Suprapubic skin (tissue), 4 donors: ENCODE results near the gene MKLN1. TPM values are rescaled to one million over a fixed set of nuclear protein-coding genes. Genes with fewer than 3 reads are reported as not detected.

Experiments used
- DNase-seq, 2 donors: peaks; one replicate each; pipeline ENCODE4 v3.0.0-alpha.2; 2019; ENCODE audit warnings: low spot score in 2 of 2
- H3K27ac ChIP-seq: fragments of 200-600 bp; sonication (generic); one replicate; pipeline ENCODE4 v1.5.1; 2019
- H3K27me3 ChIP-seq: fragments of 200-600 bp; sonication (generic); one replicate; pipeline ENCODE4 v1.5.1; 2019
- H3K36me3 ChIP-seq: fragments of 200-600 bp; sonication (generic); one replicate; pipeline ENCODE4 v1.5.1; 2019
- H3K4me1 ChIP-seq: fragments of 200-600 bp; sonication (generic); one replicate; pipeline ENCODE4 v1.5.1; 2019
- H3K4me3 ChIP-seq: fragments of 200-600 bp; sonication (generic); one replicate; pipeline ENCODE4 v1.5.1; 2019; ENCODE audit warnings: mild to moderate bottlenecking
- H3K9me3 ChIP-seq: fragments of 200-600 bp; sonication (generic); one replicate; pipeline ENCODE4 v1.5.1; 2019
- CTCF ChIP-seq, 2 donors: fragments of 200-600 bp in 1 of 2; fragments of 450-650 bp in 1 of 2; sonication (generic) in 1 of 2; IDR thresholded peaks; one replicate each; pipeline ENCODE4 v1.5.1; 2016 to 2019; ENCODE audit warnings: antibody characterized with exemption in 2 of 2, mild to moderate bottlenecking in 1 of 2, moderate library complexity in 1 of 2
- EP300 ChIP-seq: sonication (generic); formaldehyde crosslinking; IDR thresholded peaks from one replicate; pipeline ENCODE4 v1.6.1; 2017; ENCODE audit warnings: antibody characterized with exemption
- POLR2A ChIP-seq, 2 donors: fragments of 450-650 bp; IDR thresholded peaks; one replicate each; pipeline ENCODE4 v1.6.1; 2017; ENCODE audit warnings: antibody characterized with exemption in 2 of 2, mild to moderate bottlenecking in 2 of 2, moderate library complexity in 2 of 2
- POLR2AphosphoS5 ChIP-seq, 3 donors: sonication (generic); formaldehyde crosslinking; IDR thresholded peaks; one replicate each; pipeline ENCODE4 v1.6.1; 2017; ENCODE audit warnings: antibody characterized with exemption in 3 of 3
- WGBS: methylation state at CpG from one replicate; pipeline ENCODE4 v1.1.5; 2018; 5-methylcytosine and 5-hydroxymethylcytosine counted together
- total RNA-seq, 4 donors: library from RNA; depleted of rRNA; stranded (reverse); fragments of >200 nt; gene quantifications; one replicate each; pipeline ENCODE4 v1.1.0, GENCODE V29; 2016

The MKLN1 gene
- total RNA-seq, 4 donors from 2014 or later, result 32.9 to 76.0 (median 39.9) TPM

- 94% methylated on average over 2 of the region's 2 CpGs for WGBS
- no peak overlapping the region for H3K27ac ChIP-seq
- TF ChIP-seq POLR2AphosphoS5 (IDR thresholded peaks at IDR 0.05) (no peak), EP300 (no peak), POLR2A (IDR thresholded peaks at IDR 0.05) (no peak), CTCF (IDR thresholded peaks at IDR 0.05) (no peak)
Measured at GRCh38 chr7:131486346-131486745, 158.7 kb downstream of the MKLN1 start.

GRCh38 chr7:131487217-131487616 is 159.5 kb downstream of the MKLN1 start:
- H3K9me3 ChIP-seq, result no peaks in the 10 kb centered on the region
- WGBS, result 91% methylated on average over 1 of the region's 1 CpG
- no peaks in the 10 kb centered on the region for H3K4me1 ChIP-seq
- H3K27me3 ChIP-seq, result no peaks in the 10 kb centered on the region
- DNase-seq, result no peak
- no peak overlapping the region for H3K4me3 ChIP-seq
- H3K36me3 ChIP-seq, result peaks cover 16% of the 10 kb centered on the region
- no peak overlapping the region for H3K27ac ChIP-seq
- TF ChIP-seq POLR2A (IDR thresholded peaks at IDR 0.05), result no peak
- no peak for TF ChIP-seq EP300
- no peak for TF ChIP-seq CTCF (IDR thresholded peaks at IDR 0.05)
- no peak for TF ChIP-seq POLR2AphosphoS5 (IDR thresholded peaks at IDR 0.05)

More at GRCh38 chr7:131486346-131486745, 158.7 kb downstream of the MKLN1 start:
- no peaks in the 10 kb centered on the region for H3K9me3 ChIP-seq
- H3K4me1 ChIP-seq, result no peaks in the 10 kb centered on the region
- no peak overlapping the region for H3K4me3 ChIP-seq
- peaks cover 16% of the 10 kb centered on the region for H3K36me3 ChIP-seq
- no peaks in the 10 kb centered on the region for H3K27me3 ChIP-seq
- DNase-seq, result no peak

GRCh38 chr7:131488361-131488760 is 160.7 kb downstream of the MKLN1 start:
- 82% methylated on average over 2 of the region's 2 CpGs for whole genome bisulfite sequencing
- Histone ChIP-seq H3K36me3 (peaks cover 15% of the 10 kb centered on the region), H3K9me3 (no peaks in the 10 kb centered on the region), H3K4me3 (no peak overlapping the region), H3K27ac (no peak overlapping the region), H3K4me1 (no peaks in the 10 kb centered on the region), H3K27me3 (no peaks in the 10 kb centered on the region)
- DNase-seq, result no peak
- TF ChIP-seq POLR2AphosphoS5 (IDR thresholded peaks at IDR 0.05) (no peak), POLR2A (IDR thresholded peaks at IDR 0.05) (no peak), CTCF (IDR thresholded peaks at IDR 0.05) (no peak), EP300 (no peak)

GRCh38 chr7:131489196-131489595 is 161.5 kb downstream of the MKLN1 start:
- H3K36me3 ChIP-seq, result peaks cover 12% of the 10 kb centered on the region
- no peaks in the 10 kb centered on the region for H3K27me3 ChIP-seq
- WGBS, result 57% methylated on average over 1 of the region's 1 CpG
- H3K4me3 ChIP-seq, result no peak overlapping the region
- H3K9me3 ChIP-seq, result no peaks in the 10 kb centered on the region
- H3K27ac ChIP-seq, result no peak overlapping the region
- TF ChIP-seq POLR2A (IDR thresholded peaks at IDR 0.05) (no peak), EP300 (no peak), POLR2AphosphoS5 (IDR thresholded peaks at IDR 0.05) (no peak), CTCF (IDR thresholded peaks at IDR 0.05) (no peak)
- DNase-seq, result no peak
- no peaks in the 10 kb centered on the region for H3K4me1 ChIP-seq

GRCh38 chr7:131489881-131490280 is 162.2 kb downstream of the MKLN1 start:
- Histone ChIP-seq H3K4me3 (no peak overlapping the region), H3K36me3 (peaks cover 12% of the 10 kb centered on the region), H3K9me3 (no peaks in the 10 kb centered on the region), H3K27ac (no peak overlapping the region), H3K27me3 (no peaks in the 10 kb centered on the region), H3K4me1 (no peaks in the 10 kb centered on the region)
- DNase-seq, result no peak
- 97% methylated on average over 4 of the region's 4 CpGs for WGBS
- no peak for TF ChIP-seq EP300
- TF ChIP-seq POLR2A (IDR thresholded peaks at IDR 0.05), result no peak
- TF ChIP-seq POLR2AphosphoS5 (IDR thresholded peaks at IDR 0.05), result no peak
- no peak for TF ChIP-seq CTCF (IDR thresholded peaks at IDR 0.05)
